Endothelial cell of umbilical vein (primary cell): ENCODE measurements around the gene KDM4B.

Experiments used
- CTCF ChIP-seq, 2 donors: IDR thresholded peaks; 1 replicate in 1 of 2; 2 replicates in 1 of 2; pipeline ENCODE4 v1.5.1; 2011; ENCODE audit warnings: low read length in 2 of 2, mild to moderate bottlenecking in 2 of 2, moderate library complexity in 2 of 2, control low read depth in 1 of 2, inconsistent platforms in 1 of 2, low read depth in 1 of 2; ENCODE audit not compliant: insufficient read depth in 1 of 2; ENCODE audit errors: extremely low read depth in 1 of 2
- EZH2 ChIP-seq: IDR thresholded peaks from 2 replicates; pipeline ENCODE4 v1.6.1; 2012; ENCODE audit warnings: borderline replicate concordance, low read depth, mild to moderate bottlenecking, moderate library complexity, low read length, inconsistent platforms; ENCODE audit not compliant: severe bottlenecking
- MAX ChIP-seq: IDR thresholded peaks from 2 replicates; pipeline ENCODE4 v1.6.1; 2011; ENCODE audit not compliant: insufficient read depth, insufficient read length
- MYC ChIP-seq: IDR thresholded peaks from one replicate; pipeline ENCODE4 v1.6.1; 2011; ENCODE audit warnings: mild to moderate bottlenecking, low read depth, low read length
- POLR2A ChIP-seq: IDR thresholded peaks from 2 replicates; pipeline ENCODE4 v1.6.1; 2012; ENCODE audit warnings: low read depth, mild to moderate bottlenecking, control low read depth, low read length
- POLR2AphosphoS5 ChIP-seq: IDR thresholded peaks from 2 replicates; pipeline ENCODE4 v1.6.1; 2012; ENCODE audit warnings: low read depth, mild to moderate bottlenecking, control low read depth, low read length, moderate library complexity; ENCODE audit not compliant: insufficient read depth

DNA sequence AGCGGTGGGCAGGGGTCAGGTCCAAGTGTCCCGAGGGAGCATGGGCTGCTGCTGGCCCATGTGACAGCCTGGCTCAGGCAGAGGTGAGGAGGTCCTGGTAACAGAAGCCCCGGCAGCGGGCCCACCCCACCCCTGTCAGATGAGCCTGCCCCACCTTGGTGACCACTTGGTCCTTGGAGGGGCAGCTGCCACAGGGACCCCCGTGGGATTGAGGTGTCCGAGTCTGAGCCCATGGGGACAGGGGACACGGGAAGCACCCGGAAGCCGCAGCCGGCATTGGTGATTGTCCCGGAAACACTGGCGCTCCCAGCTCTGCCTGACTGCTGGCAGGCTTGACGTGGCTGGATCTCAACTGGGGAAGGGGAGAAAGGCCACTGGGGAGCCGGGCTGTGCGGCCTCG lies 149.1 kb downstream of the KDM4B start:
- no peak for TF ChIP-seq CTCF (IDR thresholded peaks at IDR 0.05; ENCODE audit: extremely low read depth in 1 of 2, insufficient read depth in 1 of 2, low read depth in 1 of 2, low read length in 2 of 2)
- TF ChIP-seq EZH2: no peak
- TF ChIP-seq POLR2A: no peak
- TF ChIP-seq POLR2AphosphoS5: no peak
- TF ChIP-seq MYC: no peak
- no peak for TF ChIP-seq MAX
